Esophagus muscularis mucosa (tissue), 4 donors: ENCODE results near the gene MON1B. TPM values are rescaled to one million over a fixed set of nuclear protein-coding genes. Genes with fewer than 3 reads are reported as not detected.

Experiments
- DNase-seq: peaks from one replicate; pipeline ENCODE4 v3.0.0-alpha.2; 2017; ENCODE audit errors: extremely low spot score
- H3K27ac ChIP-seq, 4 donors: fragments of 200-600 bp; sonication (generic); replicated peaks in 1 of 4; 1 replicate in 3 of 4; 2 replicates in 1 of 4; pipeline ENCODE4 v1.5.1; 2016 to 2019; ENCODE audit warnings: mild to moderate bottlenecking in 1 of 4
- H3K27me3 ChIP-seq, 4 donors: fragments of 200-600 bp; sonication (generic); one replicate each; pipeline versions ENCODE4 v1.5.1 to v1.6.0; 2016 to 2019
- H3K36me3 ChIP-seq, 4 donors: fragments of 200-600 bp; sonication (generic); one replicate each; pipeline ENCODE4 v1.5.1; 2016 to 2019
- H3K4me1 ChIP-seq, 4 donors: fragments of 200-600 bp; sonication (generic); one replicate each; pipeline ENCODE4 v1.5.1; 2016 to 2019
- H3K4me3 ChIP-seq, 4 donors: fragments of 200-600 bp; sonication (generic); 1 replicate in 2 of 4; 2 replicates in 2 of 4; pipeline ENCODE4 v1.5.1; 2016 to 2019; ENCODE audit warnings: mild to moderate bottlenecking in 4 of 4, moderate library complexity in 1 of 4
- H3K9me3 ChIP-seq, 4 donors: fragments of 200-600 bp; sonication (generic); 1 replicate in 3 of 4; 2 replicates in 1 of 4; pipeline ENCODE4 v1.5.1; 2016 to 2019
- CTCF ChIP-seq, 3 experiments: fragments of 200-600 bp in 2 of 3; fragments of 450-650 bp in 1 of 3; sonication (generic) in 2 of 3; IDR thresholded peaks; one replicate each; pipeline ENCODE4 v1.5.1; 2017 to 2019; ENCODE audit warnings: antibody characterized with exemption in 3 of 3, mild to moderate bottlenecking in 2 of 3, moderate library complexity in 1 of 3
- EP300 ChIP-seq: sonication (generic); formaldehyde crosslinking; IDR thresholded peaks from one replicate; pipeline ENCODE4 v1.6.1; 2017; ENCODE audit warnings: antibody characterized with exemption
- POLR2A ChIP-seq: fragments of 450-650 bp; IDR thresholded peaks from one replicate; pipeline ENCODE4 v1.6.1; 2017; ENCODE audit warnings: antibody characterized with exemption, moderate library complexity, mild to moderate bottlenecking, low read depth
- POLR2AphosphoS5 ChIP-seq, 2 donors: sonication (generic); formaldehyde crosslinking; IDR thresholded peaks; one replicate each; pipeline ENCODE4 v1.6.1; 2017; ENCODE audit warnings: antibody characterized with exemption in 2 of 2
- WGBS: methylation state at CpG from one replicate; pipeline ENCODE4 v1.1.5; 2018; 5-methylcytosine and 5-hydroxymethylcytosine counted together
- intact Hi-C: fragments of 100-400 bp; cut with DNase I; formaldehyde crosslinking; loops from one replicate; pipeline ENCODE4 v1.15.1; 2023
- total RNA-seq, 4 donors: library from RNA; depleted of rRNA; stranded (reverse); fragments of >200 nt; gene quantifications; one replicate each; pipeline versions ENCODE4 v1.1.0 to v1.2.1, GENCODE V29; 2016

The MON1B gene
- total RNA-seq, 4 donors from 2014 or later, result 19.1 to 33.8 (median 29.1) TPM

DNA sequence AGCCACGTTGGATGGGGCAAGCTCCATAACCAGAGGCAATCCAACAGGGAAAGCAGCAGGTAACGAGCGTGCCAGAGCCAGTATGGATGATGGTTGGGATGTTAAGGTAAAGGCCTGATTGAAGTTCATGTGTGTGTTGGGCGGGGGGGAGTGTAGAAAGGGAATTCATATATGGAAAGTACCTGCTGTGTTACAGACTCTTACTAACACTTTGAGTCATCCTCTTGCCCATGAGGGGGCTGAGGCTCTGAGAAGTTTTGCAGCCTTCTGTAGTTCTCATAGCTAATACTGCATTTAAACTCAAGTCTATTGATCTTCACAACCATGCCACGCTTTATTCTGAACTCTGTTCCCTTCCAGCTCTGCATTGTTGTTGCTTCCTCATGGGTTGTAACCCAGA, 36.8 kb downstream of the MON1B start:
- TF ChIP-seq POLR2AphosphoS5 (IDR thresholded peaks at IDR 0.05) (no peak), CTCF (IDR thresholded peaks at IDR 0.05) (no peak), POLR2A (no peak), EP300 (no peak)
- intact Hi-C loops, result no loop called here
- Histone ChIP-seq H3K36me3 (no peaks in the 10 kb centered on the region), H3K4me1 (no peaks in the 10 kb centered on the region), H3K27me3 (peaks cover 0 to 13% (median 0%) of the 10 kb centered on the region in 4 donors), H3K9me3 (no peaks in the 10 kb centered on the region), H3K27ac (no peak overlapping the region), H3K4me3 (no peak overlapping the region)
- 91% methylated on average over 5 of the region's 5 CpGs for WGBS
- no peak for DNase-seq

GRCh38 chr16:77231047-77231446, 40.1 kb downstream of the MON1B start:
- 86% methylated on average over 3 of the region's 3 CpGs for WGBS
- H3K9me3 ChIP-seq, result no peaks in the 10 kb centered on the region
- intact Hi-C loops, result loop anchor here (10.0 kb wide), 1 partner anchor 434 kb away; no protein-coding TSS in a partner anchor
- H3K4me1 ChIP-seq, result peaks cover 0 to 4% (median 3%) of the 10 kb centered on the region in 4 donors
- H3K27ac ChIP-seq, result no peak overlapping the region
- no peak for DNase-seq
- no peaks in the 10 kb centered on the region for H3K36me3 ChIP-seq
- TF ChIP-seq CTCF (IDR thresholded peaks at IDR 0.05) (no peak), EP300 (no peak), POLR2A (no peak), POLR2AphosphoS5 (IDR thresholded peaks at IDR 0.05) (no peak)
- peaks cover 0 to 23% (median 0%) of the 10 kb centered on the region in 4 donors for H3K27me3 ChIP-seq
- no peak overlapping the region for H3K4me3 ChIP-seq

- WGBS, result 72% methylated on average over 9 of the region's 9 CpGs
- intact Hi-C loops, result loop anchor here (10.0 kb wide), 1 partner anchor 431 kb away; no protein-coding TSS in a partner anchor
- no peak for TF ChIP-seq POLR2A
- TF ChIP-seq EP300, result no peak
- TF ChIP-seq POLR2AphosphoS5 (IDR thresholded peaks at IDR 0.05), result no peak
- no peak for TF ChIP-seq CTCF (IDR thresholded peaks at IDR 0.05)
- Histone ChIP-seq H3K27me3 (peaks cover 0 to 19% (median 0%) of the 10 kb centered on the region in 4 donors), H3K4me1 (peaks cover 0 to 8% (median 7%) of the 10 kb centered on the region in 4 donors), H3K4me3 (no peak overlapping the region), H3K27ac (no peak overlapping the region), H3K9me3 (no peaks in the 10 kb centered on the region), H3K36me3 (no peaks in the 10 kb centered on the region)
- no peak for DNase-seq
Measured at GRCh38 chr16:77233799-77234519, 43.0 kb downstream of the MON1B start.

DNA sequence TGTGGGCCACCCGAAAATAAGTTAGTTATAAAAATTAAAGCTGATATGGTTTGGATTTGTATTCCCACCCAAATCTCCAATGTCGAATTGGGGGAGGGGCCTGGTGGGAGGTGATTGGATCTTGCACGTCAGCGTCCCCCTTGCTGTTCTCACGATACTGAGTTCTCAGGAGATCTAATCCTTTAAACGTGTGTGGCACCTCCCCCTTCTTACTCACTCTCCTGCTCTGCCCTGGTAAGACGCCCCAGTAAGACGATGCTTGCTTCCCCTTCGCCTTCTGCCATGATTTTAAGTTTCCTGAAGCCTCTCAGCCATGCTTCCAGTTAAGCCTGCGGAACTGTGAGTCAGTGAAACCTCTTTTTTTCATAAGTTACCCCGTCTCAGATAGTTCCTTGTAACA, 43.6 kb downstream of the MON1B start:
- WGBS, result 39% methylated on average over 11 of the region's 11 CpGs

More for the DNA sequence above, 43.6 kb downstream of the MON1B start:
- H3K27ac ChIP-seq, result no peak overlapping the region
- H3K4me1 ChIP-seq, result peaks cover 0 to 8% (median 7%) of the 10 kb centered on the region in 4 donors
- intact Hi-C loops, result loop anchor here (10.0 kb wide), 1 partner anchor 430 kb away; no protein-coding TSS in a partner anchor
- H3K4me3 ChIP-seq, result no peak overlapping the region
- no peak for DNase-seq
- H3K36me3 ChIP-seq, result no peaks in the 10 kb centered on the region
- H3K27me3 ChIP-seq, result peaks cover 0 to 19% (median 0%) of the 10 kb centered on the region in 4 donors
- TF ChIP-seq POLR2A (no peak), CTCF (IDR thresholded peaks at IDR 0.05) (no peak), POLR2AphosphoS5 (IDR thresholded peaks at IDR 0.05) (no peak), EP300 (no peak)
- H3K9me3 ChIP-seq, result no peaks in the 10 kb centered on the region
